Type B pancreatic cell (in vitro differentiated cells): ENCODE data around the gene NIM1K. TPM values are rescaled to one million over a fixed set of nuclear protein-coding genes. Genes with fewer than 3 reads are reported as not detected.
"Not testable (repeated sequence)": the region's sequence is repeated elsewhere in the genome, so short reads cannot be mapped to it uniquely, and the experiment has no call there.

ENCODE experiments used
- DNase-seq: peaks from one replicate; pipeline ENCODE4 v3.0.0; 2021; ENCODE audit warnings: mixed read lengths; ENCODE audit not compliant: unreplicated experiment; ENCODE audit errors: extremely low spot score
- H3K27ac Mint-ChIP-seq: 2 replicates; pipeline ENCODE4 v1.8.0; 2021; ENCODE audit warnings: mild to moderate bottlenecking, mixed read lengths
- H3K27me3 Mint-ChIP-seq: 2 replicates; pipeline ENCODE4 v1.8.0; 2021; ENCODE audit warnings: mixed read lengths
- H3K36me3 Mint-ChIP-seq: 2 replicates; pipeline ENCODE4 v1.8.0; 2021; ENCODE audit warnings: mixed read lengths
- H3K4me1 Mint-ChIP-seq: one replicate; pipeline ENCODE4 v1.8.0; 2021; ENCODE audit warnings: mixed read lengths; ENCODE audit not compliant: unreplicated experiment
- H3K4me3 Mint-ChIP-seq: 2 replicates; pipeline ENCODE4 v1.8.0; 2021; ENCODE audit warnings: mild to moderate bottlenecking, mixed read lengths
- H3K9me3 Mint-ChIP-seq: 2 replicates; pipeline ENCODE4 v1.8.0; 2021; ENCODE audit warnings: mixed read lengths
- total RNA-seq: library from RNA; stranded (reverse); gene quantifications from 2 replicates; pipeline ENCODE4 v1.2.1, GENCODE V29; 2021; ENCODE audit warnings: low replicate concordance
- TF ChIP-seq, protein P1 (sequence below): fragments of 200-600 bp; sonication (generic); conservative IDR thresholded peaks from 2 replicates; pipeline ENCODE4 v1.5.0; 2021; ENCODE audit warnings: antibody characterized with exemption, mild to moderate bottlenecking

NIM1K gene
- total RNA-seq, 1 donor from 2014 or later: 0.43 TPM

DNA sequence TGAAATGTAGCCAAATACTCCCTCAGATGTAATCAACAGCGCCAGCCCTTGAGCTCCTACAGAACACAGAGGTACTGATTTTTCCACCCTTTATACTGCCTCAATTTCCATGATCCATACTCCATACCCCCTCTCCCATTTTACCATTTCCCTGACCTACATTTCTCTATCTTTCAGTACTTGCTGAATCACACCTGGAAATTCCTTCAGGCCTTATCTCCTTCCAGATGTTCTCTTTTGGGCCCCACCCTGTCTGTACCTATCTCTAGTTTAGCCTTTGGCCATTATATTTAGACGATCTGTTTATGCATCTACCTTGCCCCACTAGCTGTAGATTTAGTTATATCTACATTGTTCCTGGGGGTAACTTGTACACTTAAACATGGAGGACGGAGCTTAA is 5.5 kb downstream of the NIM1K start:
- Mint-ChIP-seq H3K36me3 (no peaks in the 10 kb centered on the region), H3K27ac (no peak overlapping the region), H3K9me3 (no peaks in the 10 kb centered on the region), H3K27me3 (peaks cover 35% of the 10 kb centered on the region), H3K4me1 (peaks cover 12% of the 10 kb centered on the region), H3K4me3 (no peak overlapping the region)
- no peak for DNase-seq
- TF ChIP-seq, protein P1, sequence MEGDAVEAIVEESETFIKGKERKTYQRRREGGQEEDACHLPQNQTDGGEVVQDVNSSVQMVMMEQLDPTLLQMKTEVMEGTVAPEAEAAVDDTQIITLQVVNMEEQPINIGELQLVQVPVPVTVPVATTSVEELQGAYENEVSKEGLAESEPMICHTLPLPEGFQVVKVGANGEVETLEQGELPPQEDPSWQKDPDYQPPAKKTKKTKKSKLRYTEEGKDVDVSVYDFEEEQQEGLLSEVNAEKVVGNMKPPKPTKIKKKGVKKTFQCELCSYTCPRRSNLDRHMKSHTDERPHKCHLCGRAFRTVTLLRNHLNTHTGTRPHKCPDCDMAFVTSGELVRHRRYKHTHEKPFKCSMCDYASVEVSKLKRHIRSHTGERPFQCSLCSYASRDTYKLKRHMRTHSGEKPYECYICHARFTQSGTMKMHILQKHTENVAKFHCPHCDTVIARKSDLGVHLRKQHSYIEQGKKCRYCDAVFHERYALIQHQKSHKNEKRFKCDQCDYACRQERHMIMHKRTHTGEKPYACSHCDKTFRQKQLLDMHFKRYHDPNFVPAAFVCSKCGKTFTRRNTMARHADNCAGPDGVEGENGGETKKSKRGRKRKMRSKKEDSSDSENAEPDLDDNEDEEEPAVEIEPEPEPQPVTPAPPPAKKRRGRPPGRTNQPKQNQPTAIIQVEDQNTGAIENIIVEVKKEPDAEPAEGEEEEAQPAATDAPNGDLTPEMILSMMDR: no peak

DNA sequence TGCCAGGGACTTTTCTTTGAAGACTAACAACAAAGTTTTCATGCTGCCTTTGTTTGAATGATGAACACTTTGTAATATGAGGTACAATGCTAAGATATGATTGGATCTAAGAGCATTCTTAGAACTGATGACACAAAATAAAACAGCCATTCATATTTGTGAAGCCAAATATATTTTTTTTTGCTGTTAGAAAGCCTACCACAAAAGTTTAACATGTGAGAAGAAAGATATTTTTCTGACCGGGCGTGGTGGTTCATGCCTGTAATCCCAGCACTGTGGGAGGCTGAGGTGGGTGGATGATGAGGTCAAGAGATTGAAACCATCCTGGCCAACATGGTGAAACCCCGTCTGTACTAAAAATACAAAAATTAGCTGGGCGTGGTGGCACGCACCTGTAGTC is 9.4 kb downstream of the NIM1K start:
- H3K27ac Mint-ChIP-seq, H3K9me3 Mint-ChIP-seq, H3K4me1 Mint-ChIP-seq, DNase-seq, H3K27me3 Mint-ChIP-seq, H3K36me3 Mint-ChIP-seq, H3K4me3 Mint-ChIP-seq: not testable (repeated sequence)

DNA sequence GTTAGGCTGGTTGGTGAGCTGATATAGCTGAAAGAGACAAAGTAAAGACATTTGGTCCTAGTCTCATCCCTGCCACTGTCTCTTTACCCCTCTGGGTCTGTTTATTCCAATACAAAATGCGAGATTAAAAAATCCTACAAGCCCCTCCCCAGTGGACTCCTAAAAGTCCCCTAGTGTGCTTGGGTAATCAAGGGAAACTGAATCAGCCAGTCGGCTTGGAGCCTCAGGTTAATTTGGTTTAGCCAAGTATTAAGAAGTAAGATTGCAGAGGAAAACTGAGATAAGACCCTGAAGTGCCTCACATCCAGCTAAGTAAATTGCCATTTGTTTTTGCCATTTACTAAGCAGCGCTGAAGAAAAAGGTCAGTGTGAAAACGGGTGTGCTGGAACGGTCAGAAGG is 10.4 kb downstream of the NIM1K start:
- no peak overlapping the region for H3K27ac Mint-ChIP-seq
- no peaks in the 10 kb centered on the region for H3K9me3 Mint-ChIP-seq
- H3K27me3 Mint-ChIP-seq: peaks cover 8% of the 10 kb centered on the region

DNA sequence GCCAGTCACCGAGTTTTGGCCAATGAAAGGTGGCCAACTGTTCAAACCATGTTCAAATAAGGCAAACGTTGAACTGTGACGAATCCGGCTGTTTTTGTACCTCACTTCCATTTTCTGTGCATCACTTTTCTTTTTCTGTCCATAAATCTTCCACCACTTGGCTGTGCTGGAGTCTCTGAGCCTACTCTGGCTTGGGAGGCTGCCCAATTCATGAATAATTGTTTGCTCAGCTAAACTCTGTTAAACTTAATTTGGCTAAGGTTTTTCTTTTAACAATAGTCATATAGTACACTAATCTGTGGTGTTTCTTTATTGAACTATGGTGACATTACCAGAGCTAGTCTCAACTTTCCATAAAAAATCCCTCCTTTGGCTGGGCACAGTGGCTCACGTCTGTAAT is 11.3 kb downstream of the NIM1K start:
- Mint-ChIP-seq H3K9me3 (no peaks in the 10 kb centered on the region), H3K36me3 (no peaks in the 10 kb centered on the region), H3K27ac (no peak overlapping the region), H3K27me3 (peaks cover 3% of the 10 kb centered on the region), H3K4me1 (no peaks in the 10 kb centered on the region), H3K4me3 (no peak overlapping the region)
- TF ChIP-seq, protein P1: no peak
- DNase-seq: no peak

More for the DNA sequence above, 10.4 kb downstream of the NIM1K start:
- no peak for DNase-seq
- TF ChIP-seq, protein P1: no peak
- Mint-ChIP-seq H3K4me3 (no peak overlapping the region), H3K4me1 (no peaks in the 10 kb centered on the region), H3K36me3 (no peaks in the 10 kb centered on the region)

DNA sequence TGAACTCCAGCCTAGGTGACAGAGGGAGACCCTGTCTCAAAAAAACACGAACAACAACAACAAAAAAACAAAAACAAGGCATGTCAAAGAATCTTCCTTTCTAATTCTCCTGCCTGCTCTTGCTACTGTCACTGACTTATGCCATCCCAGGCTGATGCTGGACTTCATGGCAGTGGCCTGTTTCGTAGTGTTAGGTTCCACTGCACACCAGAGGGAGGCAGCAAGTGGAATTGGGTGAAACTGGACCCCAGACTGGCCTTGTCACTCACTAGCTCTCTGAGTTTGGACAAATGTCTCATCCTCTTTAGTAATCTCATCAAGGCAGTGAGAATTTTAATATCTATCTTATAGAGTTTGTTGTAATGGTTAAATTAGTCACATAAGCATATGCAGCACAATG is 12.9 kb downstream of the NIM1K start:
- Mint-ChIP-seq H3K27me3 (peaks cover 5% of the 10 kb centered on the region), H3K27ac (no peak overlapping the region), H3K4me3 (no peak overlapping the region), H3K36me3 (no peaks in the 10 kb centered on the region), H3K4me1 (peaks cover 5% of the 10 kb centered on the region), H3K9me3 (no peaks in the 10 kb centered on the region)
- TF ChIP-seq, protein P1: no peak
- DNase-seq: no peak

DNA sequence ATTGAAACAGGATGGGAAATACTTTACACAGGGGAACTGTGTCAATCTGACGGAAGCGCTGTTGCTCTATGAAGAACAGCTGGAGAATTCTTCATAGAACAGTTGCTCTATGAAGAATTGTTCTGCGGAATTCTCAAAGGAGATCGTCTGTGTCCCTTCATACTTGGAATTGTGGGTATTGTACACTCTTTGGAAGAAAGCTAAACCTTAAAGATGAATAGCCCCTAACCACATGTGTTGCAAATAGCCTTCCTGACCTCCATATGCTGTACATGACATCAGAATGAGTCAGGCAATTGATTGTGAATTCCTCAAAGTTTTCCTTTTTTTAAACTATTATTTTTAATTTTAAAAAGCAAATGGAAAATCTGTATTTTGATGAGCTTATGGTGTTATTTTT is 15.6 kb downstream of the NIM1K start:
- Mint-ChIP-seq H3K4me3 (no peak overlapping the region), H3K36me3 (no peaks in the 10 kb centered on the region), H3K4me1 (peaks cover 5% of the 10 kb centered on the region), H3K9me3 (no peaks in the 10 kb centered on the region), H3K27me3 (peaks cover 23% of the 10 kb centered on the region), H3K27ac (no peak overlapping the region)
- DNase-seq: no peak
- TF ChIP-seq, protein P1: no peak
